Hepatocyte (in vitro differentiated cells): ENCODE results near the gene KLHL18.

Experiments used
- EZH2 ChIP-seq: fragments of 200-600 bp; sonication (generic); IDR thresholded peaks from 2 replicates; pipeline ENCODE4 v1.6.1; 2016; ENCODE audit warnings: antibody characterized with exemption, mild to moderate bottlenecking, borderline replicate concordance
- TF ChIP-seq, protein P1 (sequence below): fragments of 200-600 bp; sonication (generic); IDR thresholded peaks from 2 replicates; pipeline ENCODE4 v1.5.1; 2016; ENCODE audit warnings: antibody characterized with exemption, mild to moderate bottlenecking; ENCODE audit not compliant: poor library complexity

DNA sequence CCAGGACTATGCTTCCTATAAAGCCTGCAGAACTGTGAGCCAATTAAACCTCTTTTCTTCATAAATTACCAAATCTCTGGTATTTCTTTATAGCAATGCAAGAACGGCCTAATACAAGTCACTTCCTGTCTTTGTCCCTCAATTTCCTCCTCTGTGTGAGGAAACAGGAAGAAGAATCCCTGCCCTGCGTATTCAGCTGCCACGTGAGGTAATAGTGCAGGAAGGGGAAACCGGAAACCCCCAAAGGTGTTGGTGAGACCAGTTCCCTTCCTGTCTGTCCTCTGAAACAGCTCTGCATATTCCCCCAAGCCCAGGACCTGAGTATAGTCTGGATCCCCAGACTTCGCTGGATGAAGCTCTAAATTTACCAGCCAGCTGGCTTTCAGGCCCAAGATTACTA is 80.0 kb downstream of the KLHL18 start:
- TF ChIP-seq, protein P1, sequence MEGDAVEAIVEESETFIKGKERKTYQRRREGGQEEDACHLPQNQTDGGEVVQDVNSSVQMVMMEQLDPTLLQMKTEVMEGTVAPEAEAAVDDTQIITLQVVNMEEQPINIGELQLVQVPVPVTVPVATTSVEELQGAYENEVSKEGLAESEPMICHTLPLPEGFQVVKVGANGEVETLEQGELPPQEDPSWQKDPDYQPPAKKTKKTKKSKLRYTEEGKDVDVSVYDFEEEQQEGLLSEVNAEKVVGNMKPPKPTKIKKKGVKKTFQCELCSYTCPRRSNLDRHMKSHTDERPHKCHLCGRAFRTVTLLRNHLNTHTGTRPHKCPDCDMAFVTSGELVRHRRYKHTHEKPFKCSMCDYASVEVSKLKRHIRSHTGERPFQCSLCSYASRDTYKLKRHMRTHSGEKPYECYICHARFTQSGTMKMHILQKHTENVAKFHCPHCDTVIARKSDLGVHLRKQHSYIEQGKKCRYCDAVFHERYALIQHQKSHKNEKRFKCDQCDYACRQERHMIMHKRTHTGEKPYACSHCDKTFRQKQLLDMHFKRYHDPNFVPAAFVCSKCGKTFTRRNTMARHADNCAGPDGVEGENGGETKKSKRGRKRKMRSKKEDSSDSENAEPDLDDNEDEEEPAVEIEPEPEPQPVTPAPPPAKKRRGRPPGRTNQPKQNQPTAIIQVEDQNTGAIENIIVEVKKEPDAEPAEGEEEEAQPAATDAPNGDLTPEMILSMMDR: no peak
- TF ChIP-seq EZH2: no peak
